Ecto neural progenitor cell (in vitro differentiated cells): ENCODE data around the gene L3MBTL4.

ENCODE experiments used
- DNase-seq: peaks from one replicate; pipeline ENCODE4 v3.0.0-alpha.2; 2018; ENCODE audit warnings: low spot score

Gene L3MBTL4

GRCh38 chr18:6363216-6363615 lies 51.5 kb downstream of the L3MBTL4 start:
- DNase-seq: no peak

GRCh38 chr18:6362559-6363129 lies 52.1 kb downstream of the L3MBTL4 start:
- no peak for DNase-seq

DNA sequence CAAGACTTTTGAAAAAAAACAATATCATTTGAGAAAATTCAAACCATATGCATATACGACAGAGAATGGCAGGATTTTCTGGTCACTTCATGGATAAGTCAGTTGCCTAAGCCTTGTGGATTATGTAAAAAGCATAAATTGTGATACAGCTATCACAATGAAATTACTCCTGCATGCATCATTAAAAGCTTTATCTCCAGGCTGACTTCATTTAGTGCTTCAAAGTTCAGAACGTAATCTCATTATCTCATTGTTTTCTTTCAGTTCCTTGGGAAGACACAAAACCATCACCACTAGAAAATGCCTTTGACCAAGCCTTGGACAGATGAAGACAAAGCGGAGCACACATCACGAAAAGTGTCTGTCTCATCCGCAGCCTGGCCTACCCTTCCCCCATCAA lies 57.0 kb downstream of the L3MBTL4 start:
- no peak for DNase-seq

- DNase-seq: no peak
These were observed 58.7 kb downstream of the L3MBTL4 start for GRCh38 chr18:6355789-6356589.

GRCh38 chr18:6352275-6352674 lies 62.4 kb downstream of the L3MBTL4 start:
- DNase-seq: no peak

GRCh38 chr18:6342990-6343389 lies 71.7 kb downstream of the L3MBTL4 start:
- no peak for DNase-seq

- DNase-seq: no peak
These were observed 73.0 kb downstream of the L3MBTL4 start for GRCh38 chr18:6341709-6342108.

- DNase-seq: no peak
These were observed 73.4 kb downstream of the L3MBTL4 start for GRCh38 chr18:6341303-6341702.

DNA sequence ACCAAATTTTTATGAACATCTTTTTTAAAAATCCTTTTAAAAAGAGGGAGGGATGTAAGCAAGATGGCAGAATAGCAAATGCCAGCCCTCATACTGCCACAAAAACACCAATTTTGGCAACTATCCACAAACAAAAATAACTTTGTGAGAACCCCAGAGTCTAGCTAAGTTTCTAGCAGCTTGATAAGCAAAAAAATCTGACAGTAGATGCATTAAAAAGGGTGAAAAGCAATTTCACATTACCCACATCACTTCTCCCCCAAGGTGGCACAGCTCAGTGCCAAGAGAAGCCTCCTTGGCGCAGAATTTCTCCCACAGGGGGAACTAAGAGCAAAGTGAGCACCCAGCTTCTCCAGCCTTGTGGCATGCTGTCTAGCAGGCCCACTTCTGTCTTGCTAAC lies 74.6 kb downstream of the L3MBTL4 start:
- DNase-seq: no peak

GRCh38 chr18:6336239-6336638 lies 78.5 kb downstream of the L3MBTL4 start:
- DNase-seq: no peak

DNA sequence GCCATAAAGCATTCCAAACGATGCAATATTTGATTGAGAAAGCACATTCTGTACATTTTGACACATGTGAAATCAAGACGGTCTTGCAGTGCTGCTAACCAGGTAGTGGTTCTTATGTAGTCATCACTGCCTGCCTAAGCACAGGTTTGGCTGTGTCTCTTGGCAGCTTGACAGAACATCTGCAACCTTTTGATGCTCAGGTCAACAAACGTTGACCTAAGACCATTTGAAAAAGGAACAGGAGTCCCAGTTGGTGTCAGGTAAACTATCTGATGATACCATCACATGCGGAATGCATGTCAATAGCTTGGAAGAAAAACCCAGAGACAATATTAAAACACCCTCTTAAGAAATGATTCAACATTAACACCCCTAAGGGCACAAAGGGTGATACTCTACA lies 80.7 kb downstream of the L3MBTL4 start:
- no peak for DNase-seq

GRCh38 chr18:6331872-6332271 lies 82.8 kb downstream of the L3MBTL4 start:
- DNase-seq: no peak

DNA sequence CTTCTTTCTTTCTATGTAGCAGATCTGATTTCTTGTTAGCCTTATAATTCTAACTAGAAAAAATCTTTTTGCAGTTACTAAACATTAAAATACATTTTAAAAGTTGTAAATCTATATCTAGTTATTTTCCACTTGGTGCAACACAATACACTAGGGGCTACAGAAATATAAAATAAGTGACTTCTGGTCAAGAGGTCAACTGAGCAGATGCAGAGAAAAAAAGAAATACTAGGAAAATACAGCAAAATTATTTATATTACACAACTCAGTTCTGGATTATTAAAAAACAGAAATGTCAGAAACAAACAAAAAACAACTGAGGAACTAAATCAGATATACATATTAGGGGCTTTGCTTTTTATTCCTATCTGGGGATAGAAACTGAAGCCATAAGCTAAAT lies 83.9 kb downstream of the L3MBTL4 start:
- no peak for DNase-seq

DNA sequence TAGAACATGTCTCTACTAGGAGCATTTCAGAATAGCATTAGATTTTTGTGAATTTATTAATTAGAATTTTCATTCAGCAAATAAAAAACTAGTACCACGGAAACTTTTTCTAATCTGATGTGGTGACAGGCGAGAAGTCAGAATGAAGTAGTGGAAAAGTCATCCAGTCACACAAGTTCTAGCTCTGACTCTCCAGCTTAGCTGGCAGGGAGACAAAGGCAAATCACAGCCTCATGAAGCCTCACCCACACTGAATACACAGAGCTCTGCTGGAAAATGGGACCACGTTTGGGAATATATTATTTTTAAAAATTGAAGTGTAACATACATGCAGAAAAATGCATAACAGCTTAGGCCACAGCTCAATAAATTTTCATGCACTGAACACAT lies 86.1 kb downstream of the L3MBTL4 start:
- no peak for DNase-seq

- DNase-seq: no peak
These were observed 86.7 kb downstream of the L3MBTL4 start for GRCh38 chr18:6327895-6328620.

DNA sequence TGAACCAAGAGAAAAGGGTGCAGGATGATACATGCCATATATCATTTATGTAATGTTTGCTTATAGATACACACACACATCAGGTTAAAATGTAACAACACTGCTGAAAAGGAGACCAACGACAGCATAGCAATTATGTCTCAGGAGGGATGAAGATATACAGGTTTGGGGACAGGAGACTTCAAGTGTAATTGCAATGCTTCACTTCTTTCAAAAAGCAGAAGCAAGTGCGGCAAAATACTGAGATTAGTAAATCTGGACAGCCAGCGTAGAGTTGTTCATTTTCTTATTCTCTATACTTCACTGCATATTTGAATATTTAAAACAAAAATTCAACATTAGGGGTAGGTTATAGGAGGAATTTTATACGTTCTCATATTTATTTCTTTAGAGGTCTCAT lies 87.2 kb downstream of the L3MBTL4 start:
- no peak for DNase-seq

DNA sequence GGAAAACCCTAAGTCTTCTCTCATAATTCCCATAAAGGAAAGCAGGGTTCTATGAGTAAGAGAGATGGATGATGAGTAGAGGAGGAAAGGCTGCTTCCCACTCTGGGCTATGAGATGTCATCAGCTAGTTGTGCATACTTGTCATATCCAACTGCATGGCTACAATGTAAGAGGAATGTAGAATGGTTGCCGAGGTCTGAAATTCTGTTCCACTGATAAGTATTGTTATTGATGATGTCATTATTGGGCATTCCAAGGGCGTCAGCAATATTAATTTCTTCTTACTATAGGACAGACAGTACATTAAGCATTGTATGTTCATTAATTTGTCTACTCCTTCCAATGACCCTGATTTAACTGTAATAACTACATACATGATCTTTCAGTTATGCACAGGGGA lies 88.1 kb downstream of the L3MBTL4 start:
- DNase-seq: no peak

GRCh38 chr18:6323319-6323889 lies 91.3 kb downstream of the L3MBTL4 start:
- DNase-seq: no peak

DNA sequence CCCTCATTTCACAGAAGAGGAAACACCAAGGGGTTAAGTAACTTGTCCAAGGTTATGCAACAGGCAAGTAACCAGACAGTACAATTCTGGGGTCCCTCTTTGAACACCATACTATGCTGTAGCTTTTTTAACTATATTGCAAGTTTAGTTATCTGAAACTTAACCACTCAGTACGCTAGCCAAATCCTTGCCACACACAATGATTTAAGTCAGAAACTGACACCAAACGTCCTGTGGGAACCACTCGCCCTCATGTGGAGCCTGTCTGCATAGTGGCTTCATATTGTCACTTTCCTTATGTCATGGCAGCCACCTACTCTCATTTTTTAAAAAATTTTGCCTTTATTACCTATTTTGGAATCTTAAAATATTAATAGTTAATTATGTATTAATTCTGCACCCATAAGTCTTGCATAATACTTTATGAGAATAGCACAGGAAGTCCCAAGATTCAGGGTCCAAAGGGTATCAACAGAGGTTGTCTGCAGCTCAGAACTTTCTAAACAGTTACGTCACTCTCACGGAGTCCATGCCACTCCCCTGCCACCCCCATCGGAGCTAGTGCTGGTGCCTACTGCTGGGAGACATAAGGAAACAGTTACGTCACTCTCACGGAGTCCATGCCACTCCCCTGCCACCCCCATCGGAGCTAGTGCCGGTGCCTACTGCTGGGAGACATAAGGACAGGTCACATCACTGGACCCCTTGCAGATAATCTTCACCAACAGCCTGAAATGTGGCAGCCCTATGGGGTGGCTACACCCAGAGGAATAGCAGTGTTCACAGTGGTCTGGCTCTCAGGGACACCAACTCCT lies 99.0 kb downstream of the L3MBTL4 start:
- no peak for DNase-seq

DNA sequence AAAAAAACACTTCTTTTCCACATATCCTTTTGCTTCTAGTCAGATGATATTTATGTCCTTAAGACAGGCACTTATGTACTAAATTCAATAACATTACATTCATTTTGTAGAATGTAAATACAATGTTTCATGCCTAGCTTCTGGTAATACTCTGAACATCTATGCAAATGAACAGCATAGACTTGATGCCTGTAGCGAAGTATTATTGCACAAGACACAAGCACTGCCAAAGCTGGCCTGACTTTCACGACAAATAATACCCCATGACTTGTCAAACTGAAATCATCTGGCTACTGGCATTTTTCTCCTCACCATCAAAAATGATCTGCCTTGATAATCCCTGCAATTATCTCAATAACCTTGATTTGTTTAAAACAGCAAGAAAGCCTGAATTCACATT lies 101.3 kb downstream of the L3MBTL4 start:
- DNase-seq: no peak

DNA sequence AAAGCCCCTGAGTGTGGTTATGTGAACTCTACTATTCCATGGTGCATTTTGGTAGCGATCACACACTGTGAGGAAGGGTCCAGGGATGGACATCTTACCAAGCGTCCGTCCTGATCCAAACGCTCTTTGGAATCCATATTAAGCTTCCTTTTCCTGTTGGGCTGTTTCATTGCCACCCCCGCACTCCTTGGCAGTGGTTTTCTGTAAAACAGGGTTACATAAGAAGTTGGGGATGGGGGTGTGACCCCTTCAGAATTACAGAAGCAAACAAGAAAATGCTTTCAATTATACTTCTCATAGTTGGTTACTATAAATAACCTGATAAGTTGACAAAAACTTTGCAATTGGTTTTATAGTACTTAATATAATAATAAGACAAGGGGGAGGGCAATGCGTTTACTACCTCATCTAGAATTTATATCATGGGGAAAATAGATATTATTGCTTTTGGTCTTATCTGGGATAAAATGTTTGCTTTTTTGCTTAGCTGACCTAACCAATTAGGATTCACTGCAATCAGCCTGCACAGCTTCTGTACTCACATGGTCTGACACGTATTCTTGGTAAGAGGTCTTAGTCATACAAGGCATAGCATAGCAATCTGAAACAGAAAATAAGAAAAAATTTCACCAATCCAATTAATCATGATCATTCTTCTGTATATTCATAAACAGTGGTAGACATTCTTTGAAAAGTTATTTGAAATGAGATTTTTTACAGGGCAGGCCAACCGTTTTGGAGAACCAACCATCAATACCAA lies 103.1 kb downstream of the L3MBTL4 start:
- no peak for DNase-seq
